Muscle of back (tissue), 11 donors: Measurements from ENCODE around the gene BOK. TPM values are rescaled to one million over a fixed set of nuclear protein-coding genes. Genes with fewer than 3 reads are reported as not detected.

Source experiments
- DNase-seq, 3 donors: peaks; one replicate each; pipeline versions ENCODE4 v3.0.0 to v3.0.0-alpha.2; 2013
- polyA plus RNA-seq, 10 donors: library from polyadenylated mRNA; unstranded; fragments of 120-200 nt; gene quantifications; one replicate each; pipeline ENCODE4 v1.2.1, GENCODE V29; 2013; ENCODE audit not compliant: insufficient read length in 10 of 10

Gene BOK
- polyA plus RNA-seq, 10 donors = 41.3 to 61.7 (median 52.5) TPM

DNA sequence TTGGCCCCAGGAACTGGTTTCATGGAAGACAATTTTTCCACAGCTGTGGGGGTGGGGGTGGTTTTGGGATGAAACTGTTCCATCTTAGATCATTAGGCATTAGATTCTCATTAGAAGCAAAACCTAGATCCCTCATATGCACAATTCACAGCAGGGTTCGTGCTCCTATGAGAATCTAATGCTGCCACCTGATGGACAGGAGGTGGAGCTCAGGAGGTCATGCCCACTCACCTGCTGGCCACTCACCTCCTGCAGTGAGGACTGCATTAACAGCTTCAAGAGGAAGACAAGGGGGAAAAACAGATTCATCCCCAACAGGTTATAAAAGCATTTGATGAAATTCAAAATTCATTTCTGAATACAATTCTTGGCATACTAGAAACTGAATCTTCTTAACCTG lies 39.9 kb downstream of the BOK start:
- no peak for DNase-seq

DNA sequence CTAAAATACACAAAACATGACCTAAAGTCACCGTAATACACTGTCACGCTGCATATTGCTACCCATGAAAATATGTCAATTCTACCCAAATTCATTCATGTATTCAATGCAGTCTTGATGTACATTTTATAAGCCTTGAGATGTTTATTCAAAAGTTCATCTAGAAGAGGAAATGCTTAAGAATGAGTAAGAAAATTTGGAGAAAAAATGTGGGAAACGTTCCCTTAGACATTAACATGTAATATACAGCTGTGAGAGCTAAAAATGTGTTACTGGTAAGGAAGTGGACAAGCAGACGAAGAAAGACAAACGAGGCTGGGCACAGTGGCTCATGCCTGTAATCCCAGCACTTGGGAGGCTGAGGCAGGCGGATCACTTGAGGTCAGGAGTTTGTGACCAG lies 41.1 kb downstream of the BOK start:
- DNase-seq = no peak

DNA sequence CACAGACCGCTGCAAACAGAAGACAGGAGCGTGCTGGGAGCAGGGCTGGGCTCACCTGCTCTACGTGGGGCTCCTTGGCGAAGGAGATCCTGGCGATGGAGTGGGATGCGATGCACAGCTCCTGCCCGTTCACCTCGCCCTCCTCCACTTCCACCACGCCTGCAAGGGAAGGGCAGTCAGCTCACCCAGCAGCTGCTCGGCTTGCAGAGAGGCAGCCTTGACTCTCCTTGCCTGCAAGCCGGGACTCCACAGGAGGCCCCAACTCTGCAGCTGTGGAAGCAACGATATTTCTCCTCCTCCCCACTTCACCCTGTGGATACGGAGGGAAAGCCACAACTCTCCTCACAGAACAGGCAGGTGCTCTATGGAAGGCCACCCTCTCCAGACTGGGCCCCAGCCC lies 43.3 kb downstream of the BOK start:
- DNase-seq = no peak

DNA sequence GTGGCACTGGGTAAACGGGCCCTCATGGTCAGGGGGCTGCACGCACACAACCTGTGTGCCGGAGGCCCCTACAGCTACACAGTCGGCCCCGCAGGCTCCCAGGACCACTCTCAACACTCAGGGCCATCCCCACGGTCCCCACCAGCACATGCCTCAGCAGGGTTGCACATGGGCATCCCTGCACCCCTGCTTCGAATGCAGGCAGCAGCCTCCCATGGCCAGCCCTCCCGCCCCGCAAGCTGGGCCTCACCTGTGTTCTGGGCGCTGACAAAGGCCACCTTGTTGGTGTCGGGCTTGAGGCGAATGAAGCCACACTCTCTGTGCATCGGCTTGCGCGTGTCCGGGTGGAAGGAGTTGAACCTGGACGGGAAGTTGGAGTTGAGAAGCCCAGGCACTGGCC lies 44.2 kb downstream of the BOK start:
- no peak for DNase-seq

GRCh38 chr2:241603686-241604085 lies 45.1 kb downstream of the BOK start:
- no peak for DNase-seq

DNA sequence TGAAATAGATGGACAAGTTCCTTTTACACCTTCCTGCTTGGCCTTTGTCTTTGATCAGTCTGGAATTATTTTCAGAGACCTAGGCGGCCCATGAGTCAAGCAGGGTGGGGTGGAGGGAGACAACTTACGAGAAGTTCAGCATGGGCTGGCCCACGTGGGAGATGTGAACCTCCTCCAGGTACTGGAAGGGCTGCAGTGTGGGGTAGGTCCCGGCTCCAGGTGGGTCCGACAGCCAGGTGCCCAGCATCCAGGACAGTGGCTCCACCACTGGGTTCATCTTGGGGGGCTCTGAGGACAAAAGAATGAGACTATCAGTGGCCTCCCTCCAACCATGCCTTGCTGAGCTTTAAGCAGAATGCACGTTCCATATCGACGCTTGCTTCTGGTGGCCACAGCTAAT lies 47.6 kb downstream of the BOK start:
- DNase-seq = no peak

DNA sequence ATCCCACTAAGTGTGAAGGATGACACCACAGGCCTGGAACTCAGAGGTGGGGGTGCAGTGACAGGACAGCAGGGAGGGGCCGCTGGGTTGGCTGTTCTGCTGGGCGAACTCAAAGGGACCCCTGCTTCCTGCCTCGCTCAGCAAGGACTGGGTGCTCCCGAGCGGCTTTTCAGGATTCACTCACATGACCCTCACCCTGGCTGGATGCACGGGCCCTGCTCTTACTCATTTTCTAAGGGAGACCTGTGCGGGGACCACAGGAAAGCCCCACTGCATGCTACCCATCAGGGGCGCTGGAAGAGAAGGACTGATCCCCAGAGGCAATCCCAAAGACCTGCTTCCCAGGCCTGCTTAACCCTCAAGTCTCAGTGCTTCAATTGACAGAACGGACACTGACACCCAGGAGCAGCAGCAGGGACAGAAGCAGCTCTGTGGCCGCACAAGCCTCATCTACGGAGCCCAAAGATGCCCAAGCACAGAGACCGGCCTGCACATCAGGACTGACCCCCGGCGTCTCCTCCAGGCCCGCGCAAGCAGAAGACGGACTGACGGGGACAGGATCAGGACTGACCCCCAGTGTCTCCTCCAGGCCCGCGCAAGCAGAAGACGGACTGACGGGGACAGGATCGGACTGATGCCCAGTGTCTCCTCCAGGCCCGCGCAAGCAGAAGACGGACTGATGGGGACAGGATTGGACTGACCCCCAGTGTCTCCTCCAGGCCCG lies 48.8 kb downstream of the BOK start:
- no peak for DNase-seq

DNA sequence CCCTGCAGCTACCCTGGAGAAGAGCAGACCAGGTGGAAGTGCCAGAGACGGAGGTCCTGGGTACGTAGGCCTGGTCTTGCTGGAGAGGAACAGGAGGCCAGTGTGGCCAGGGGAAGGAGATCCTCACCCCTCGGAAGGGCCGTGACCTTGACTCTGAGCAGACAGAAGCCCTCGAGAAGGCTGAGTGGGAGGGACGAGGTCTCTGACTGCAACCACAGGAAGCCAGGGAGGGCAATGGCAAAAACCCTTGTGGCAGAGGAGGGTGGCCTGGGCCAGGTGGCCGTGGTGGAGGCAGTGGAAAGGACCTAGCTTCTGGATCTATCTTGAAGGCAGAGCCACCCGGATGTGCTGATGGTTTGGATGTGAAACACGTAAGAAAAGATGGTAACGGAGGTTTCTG lies 50.3 kb downstream of the BOK start:
- no peak for DNase-seq

- peak; percentile 76 to 89 (median 81) for DNase-seq
Measured at GRCh38 chr2:241609859-241610793, 51.6 kb downstream of the BOK start.

DNA sequence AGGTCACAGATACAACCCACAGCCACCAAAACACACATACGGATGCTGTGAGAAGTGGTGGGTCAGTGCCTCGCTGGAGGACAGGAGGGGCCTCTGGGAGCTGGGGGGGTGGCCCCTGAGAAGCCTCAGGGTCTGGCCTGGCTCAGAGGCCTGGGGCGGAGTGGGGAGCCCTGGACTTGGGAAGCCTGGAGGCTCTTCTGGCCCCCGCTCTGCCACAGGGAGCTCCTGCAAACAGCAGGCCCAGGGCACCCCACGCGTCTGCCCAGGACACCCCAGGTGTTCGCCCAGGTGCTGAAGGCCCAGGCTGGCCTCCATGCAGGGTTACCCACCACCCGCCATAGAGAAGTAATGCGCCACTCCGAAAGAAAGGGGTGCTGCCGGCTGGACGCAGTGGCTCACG lies 52.5 kb downstream of the BOK start:
- DNase-seq = no peak

GRCh38 chr2:241612156-241613016 lies 53.8 kb downstream of the BOK start:
- DNase-seq = peak in 2 of 3 donors; percentile 42 to 77

GRCh38 chr2:241613017-241613780 lies 54.7 kb downstream of the BOK start:
- DNase-seq = peak in 2 of 3 donors; percentile 32 to 58

DNA sequence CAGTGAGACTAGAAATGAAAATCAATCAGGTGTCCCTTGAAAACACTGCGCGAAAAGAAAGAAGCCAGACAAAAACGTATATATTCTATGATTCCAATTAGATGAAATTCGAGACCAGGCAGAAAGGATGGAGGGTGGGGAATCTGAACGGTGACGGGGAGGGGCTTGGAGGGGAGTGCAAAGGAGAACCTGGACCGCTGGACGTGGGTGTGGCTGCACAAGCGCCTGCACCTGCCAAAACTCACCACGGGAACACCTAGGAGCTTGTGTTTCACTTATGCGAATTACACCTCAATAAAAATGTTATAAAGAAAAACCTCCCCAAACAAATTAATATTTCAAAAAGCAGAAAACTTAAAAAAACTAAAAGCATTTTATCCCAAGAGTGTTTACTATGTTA lies 56.5 kb downstream of the BOK start:
- no peak for DNase-seq

GRCh38 chr2:241615522-241616052 lies 57.0 kb downstream of the BOK start:
- DNase-seq = no peak

DNA sequence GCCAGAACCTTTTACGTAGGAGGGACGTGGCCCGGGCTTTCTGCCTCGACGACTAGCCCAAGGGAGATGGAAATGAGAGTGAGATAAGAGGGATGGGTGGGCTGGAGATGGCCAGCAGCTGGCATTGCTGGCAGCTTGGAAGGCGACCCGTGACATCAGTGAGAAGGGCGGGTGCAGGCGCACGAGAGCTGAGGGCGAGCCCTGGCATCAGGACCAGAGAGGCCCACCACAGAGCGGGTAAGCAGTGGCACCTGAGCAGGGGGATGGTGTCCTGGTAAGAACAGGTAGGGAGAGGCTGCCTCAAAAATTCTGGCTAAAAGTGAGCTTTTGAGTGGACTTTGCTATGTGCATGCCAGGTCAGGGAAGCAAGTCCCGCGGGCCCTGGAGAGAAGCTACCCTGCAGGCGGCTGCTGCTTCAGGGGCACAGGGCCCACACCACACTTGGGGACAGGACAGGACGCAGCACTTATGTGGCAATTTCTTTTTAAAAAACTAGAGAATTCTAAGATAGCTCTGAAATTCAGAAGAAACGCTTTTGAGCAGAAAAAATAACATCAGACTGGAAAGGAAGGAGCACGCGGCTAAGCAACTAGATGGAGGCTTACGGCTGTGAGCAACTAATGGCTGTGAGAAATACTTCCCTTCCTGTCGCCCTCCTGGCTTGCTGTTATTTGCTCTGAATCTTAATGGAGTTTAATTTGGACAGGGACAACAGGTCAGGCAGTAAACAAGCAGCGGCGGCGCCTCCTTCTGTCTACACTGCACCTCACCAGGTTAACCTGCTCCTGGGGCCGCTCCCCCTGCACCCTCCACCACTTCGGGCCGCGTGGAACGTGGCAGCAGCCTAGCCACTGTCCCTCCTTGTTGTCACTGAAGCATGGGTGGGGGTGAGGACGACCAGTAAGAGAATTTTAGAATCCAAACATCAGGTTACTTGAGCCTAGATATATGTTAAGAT lies 57.9 kb downstream of the BOK start:
- no peak for DNase-seq

- DNase-seq = peak in 1 of 3 donors; percentile 52
Measured at GRCh38 chr2:241617431-241618154, 59.0 kb downstream of the BOK start.

DNA sequence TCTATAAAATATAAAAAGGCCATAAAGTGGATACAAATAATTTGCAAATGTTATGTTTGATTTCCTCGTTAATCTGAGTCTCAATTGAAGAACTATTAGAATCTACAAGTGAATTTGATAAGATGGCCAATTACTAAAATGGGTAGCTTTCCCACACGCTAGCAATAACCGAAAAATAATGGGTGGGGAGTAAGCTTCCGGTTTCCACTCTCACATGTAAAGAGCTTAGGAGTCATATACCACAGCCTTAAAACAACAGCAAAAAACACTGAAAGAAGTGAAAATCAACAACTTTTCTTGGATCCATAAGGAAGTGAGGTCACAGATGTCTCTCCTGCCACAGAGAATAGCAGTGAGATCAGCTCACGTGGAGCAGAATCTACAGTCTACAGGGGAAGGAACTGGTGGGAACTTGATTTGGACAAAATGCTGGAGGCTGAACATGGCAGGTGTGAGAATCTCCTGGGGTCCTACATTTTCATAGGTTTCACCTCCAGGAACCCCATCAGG lies 59.8 kb downstream of the BOK start:
- no peak for DNase-seq

DNA sequence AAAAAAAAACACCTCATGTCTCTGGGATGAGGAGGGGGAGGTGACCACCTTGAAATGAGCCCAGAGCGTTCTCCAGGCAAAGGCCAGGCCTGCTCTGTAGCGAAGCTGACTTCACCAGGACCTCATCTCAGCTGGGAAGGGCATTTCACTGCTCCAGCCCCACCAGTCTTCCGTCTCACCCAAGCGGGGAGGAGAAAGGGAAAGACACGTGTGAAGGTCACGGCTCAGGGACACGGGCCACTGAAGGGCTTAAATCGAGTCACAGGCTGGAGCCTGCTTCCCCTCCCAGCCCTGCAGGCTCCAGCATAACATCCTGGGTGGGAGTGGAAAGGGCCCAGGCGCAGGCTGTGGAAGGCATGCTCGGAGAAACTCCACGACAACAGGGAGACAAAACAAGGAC lies 60.3 kb downstream of the BOK start:
- DNase-seq = no peak
